ENCODE measurements around the gene APOE.
"Not testable (repeated sequence)": the region's sequence is repeated elsewhere in the genome, so short reads cannot be mapped to it uniquely, and the experiment has no call there.

APOE gene

DNA sequence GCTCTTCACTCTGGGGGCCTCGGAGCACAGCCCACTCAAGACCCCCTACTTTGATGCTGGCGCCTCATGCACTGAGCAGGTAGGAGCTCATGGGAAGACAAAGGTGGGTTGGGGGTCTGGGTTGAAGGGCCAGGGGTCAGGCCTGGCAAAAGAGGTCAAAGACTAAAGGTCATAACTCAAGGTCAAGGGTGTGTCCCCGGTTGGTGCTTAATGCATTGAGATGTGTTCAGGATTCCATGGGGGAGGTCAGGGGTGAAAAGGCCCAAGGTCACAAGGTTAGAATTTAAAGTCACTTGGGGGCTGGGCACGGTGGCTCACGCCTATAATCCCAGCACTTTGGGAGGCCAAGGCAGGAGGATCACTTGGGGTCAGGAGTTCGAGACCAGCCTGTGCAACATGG is 19.5 kb upstream of the APOE start:
- DNase-seq: no peak

DNA sequence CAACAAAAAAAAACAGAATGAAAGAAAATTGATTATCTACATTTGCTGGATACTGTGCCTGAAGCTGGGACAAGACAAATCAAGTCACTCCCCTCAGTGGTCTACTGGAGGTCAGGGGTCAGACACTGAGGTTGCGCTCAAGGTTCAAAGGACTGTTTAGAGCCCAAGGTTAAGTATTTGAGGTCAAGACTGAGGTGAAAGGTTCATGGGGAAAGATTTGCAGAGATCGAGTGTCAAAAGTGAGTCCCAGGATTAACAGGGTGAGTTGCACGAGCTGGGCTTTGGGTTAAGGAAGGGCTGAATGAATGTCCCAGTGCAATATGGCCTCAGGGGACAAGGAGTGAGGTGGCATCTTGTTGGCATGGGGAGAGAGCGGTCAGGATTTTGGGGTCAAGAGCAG is 17.9 kb upstream of the APOE start:
- no peak for DNase-seq

DNA sequence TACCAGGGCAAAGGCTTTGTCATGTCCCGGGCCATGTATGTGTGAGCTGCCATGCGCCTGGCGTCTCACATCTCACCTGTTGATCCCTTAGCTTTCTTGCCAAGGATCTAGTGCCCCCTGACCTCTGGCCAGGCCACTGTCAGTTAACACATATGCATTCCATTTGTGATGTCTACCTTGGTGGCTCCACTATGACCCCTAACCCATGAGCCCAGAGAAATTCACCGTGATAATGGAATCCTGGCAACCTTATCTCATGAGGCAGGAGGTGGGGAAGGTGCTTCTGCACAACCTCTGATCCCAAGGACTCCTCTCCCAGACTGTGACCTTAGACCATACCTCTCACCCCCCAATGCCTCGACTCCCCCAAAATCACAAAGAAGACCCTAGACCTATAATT is 17.3 kb upstream of the APOE start:
- DNase-seq: not testable (repeated sequence)

DNA sequence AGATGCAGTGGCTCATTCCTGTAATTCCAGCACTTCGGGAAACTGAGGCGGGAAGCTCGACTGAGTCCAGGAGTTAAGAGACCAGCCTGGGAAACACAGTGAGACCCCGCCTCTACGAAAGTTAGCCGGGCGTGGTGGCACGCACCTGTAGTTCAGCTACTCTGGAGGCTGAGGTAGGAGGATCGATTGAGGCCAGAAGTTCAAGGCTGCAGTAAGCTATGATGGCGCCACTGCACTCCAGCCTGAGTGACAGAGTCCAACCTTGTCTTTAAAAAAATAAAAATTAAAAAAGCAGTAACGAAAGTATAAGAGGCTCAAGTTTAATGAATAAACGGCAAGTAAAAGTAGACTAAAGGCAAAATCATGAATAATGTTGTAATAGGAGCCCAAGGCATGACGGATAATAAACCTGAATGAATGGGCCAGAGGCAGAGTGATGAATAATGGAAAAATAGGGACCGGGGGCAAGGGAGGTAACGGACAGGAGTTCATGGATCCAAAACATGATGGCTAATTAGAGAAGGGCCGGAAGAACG is 15.7 kb upstream of the APOE start:
- DNase-seq: no peak

DNA sequence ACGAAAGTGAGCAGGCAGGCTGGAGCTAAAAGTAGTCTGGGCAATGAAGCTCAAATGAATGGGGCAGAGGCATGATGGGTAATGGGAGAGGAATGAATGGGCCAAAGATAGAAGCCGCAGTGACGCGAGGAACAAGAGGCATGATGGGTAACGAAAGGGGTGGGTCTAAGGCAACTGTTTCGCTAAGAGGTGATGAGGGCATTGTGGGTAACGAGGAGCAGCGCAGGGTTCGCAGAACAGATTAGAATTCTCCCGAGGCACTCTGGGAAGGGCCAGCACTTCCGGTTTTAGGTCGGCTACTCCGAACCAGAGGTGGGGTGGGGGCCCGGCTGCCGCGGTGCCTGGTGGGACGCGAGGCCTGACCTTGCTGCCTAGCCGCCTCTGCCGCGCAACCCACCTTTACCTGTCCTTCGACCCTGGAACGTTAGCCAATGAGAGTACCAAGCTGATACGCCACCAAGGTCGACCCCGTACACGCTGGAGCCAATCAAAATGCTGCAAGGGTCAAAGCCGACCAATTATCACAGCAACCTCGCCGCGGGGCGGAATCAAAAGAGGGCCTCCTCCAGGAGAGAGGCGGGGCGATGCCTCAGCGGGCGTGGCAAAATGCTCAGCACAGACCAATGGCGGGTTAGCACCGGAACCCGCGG is 15.1 kb upstream of the APOE start:
- peak; percentile 100 for DNase-seq

DNA sequence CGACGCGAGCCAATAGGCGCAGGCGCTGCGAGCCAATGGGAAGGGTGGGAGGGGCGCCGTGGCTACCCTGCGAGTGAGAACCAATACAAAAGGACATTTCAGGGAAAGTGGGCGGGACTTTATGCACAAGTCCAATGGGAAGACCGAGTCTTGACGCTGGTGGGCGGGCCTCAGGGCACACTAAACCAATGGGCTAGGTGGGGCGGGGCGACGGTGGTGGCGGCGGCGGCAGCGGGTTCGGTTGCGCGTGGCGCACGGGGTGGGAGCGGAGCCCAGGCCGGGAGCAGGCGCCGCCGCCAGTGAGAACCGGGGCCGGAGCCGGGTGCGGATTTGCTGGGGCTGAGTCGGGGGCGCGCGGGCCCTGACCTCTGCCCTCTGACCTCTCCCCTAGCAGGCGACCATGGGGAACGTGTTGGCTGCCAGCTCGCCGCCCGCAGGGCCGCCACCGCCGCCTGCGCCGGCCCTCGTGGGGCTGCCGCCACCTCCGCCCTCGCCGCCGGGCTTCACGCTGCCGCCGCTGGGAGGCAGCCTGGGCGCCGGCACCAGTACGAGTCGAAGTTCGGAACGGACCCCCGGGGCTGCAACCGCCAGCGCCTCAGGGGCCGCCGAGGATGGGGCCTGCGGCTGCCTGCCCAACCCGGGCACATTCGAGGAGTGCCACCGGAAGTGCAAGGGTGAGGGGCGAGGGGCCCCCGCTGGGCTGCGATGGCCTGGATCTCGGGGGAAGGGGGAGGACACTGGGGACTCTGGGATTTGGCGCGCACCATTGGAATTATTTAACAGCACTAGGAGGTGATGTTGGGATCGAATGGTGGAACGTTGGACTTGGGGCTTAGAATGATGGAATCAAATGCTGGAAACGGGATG is 14.3 kb upstream of the APOE start, which contains the start of gene TOMM40:
TSS of gene TOMM40 (plus strand) at position 239 of the 867 bp plus-strand sequence. CDS start at position 401, 162 bp downstream.
- DNase-seq: peak in 1 of 2 experiments; percentile 27

DNA sequence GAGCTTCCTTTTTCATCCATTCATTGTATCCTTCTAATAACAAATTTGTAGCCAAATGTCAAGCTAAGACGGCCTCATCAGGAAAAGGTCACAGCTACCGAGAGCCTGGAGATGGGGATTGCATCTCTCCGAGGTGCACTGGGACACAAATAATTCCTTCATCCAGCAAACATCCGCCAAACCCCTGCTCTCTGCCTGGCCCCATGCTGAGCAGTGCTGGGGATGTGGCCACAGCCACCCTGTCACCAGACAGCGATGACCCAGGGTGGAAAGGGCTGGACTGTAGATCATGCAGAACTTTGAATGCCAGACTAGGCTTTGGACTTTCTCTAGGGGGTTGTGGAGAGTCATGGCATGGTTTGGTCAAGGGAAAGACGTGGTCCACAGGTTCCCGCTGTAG is 12.7 kb upstream of the APOE start:
- DNase-seq: no peak

DNA sequence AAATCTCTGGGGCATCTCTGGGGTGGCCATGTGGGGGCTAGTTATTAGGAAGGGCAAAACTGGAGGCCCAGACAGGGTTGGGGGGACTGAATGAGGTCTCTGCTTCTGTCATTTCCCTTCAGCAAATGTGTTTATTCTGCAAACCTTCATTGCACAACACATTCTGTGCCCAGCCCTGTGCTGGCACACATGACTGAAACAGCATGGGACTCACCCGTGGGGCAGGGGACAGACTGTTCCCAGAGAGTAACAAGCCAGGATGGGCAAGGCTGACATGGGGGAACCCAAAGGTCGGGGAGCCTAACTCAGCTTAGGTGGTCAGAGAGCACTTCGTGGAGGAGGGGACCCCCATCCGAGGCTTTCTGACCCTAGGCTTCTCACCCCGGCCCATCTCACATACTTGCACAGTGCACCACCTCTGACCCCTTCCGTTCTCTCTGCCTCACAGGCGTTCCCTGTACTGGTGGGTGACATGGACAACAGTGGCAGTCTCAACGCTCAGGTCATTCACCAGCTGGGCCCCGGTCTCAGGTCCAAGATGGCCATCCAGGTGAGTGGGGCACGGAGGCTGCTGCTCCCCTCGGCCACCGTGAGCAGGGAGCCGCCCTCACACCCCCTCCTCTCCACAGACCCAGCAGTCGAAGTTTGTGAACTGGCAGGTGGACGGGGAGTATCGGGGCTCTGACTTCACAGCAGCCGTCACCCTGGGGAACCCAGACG is 12.1 kb upstream of the APOE start:
- DNase-seq: no peak

DNA sequence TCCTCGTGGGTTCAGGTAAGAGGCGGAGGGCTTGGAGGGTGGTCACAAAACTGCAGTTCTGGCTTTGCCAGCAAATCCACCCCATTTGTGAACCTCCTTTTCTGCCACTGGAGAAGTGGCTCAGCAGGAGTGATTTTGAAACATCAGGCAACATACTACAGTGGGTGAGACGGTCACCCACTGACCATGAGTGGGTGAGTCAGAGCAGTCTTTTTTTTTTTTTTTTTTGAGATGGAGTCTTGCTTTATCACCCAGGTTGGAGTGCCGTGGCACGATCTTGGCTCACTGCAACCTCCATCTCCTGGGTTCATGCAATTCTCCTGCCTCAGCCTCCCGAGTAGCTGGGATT is 11.6 kb upstream of the APOE start:
- no peak for DNase-seq

DNA sequence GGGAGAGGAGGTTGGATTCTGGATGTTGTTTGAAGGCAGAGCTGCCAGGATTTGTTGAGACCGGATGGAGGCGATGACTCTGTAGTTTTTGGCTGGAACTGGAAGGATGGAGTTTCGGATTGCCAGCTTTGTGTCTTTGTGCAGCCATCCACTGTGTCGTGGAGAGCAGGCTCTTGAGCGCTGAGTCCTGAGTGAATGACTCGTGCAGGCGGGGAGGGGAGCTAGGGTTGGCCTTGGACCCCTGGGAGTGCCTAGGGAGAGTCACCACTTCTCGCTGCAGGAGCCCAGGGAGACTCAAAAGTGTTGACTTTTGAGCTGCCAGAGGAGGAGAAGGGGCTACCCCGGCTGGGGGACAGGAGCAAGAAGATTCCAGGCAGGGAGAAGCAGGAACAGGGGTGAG is 10.7 kb upstream of the APOE start:
- no peak for DNase-seq

DNA sequence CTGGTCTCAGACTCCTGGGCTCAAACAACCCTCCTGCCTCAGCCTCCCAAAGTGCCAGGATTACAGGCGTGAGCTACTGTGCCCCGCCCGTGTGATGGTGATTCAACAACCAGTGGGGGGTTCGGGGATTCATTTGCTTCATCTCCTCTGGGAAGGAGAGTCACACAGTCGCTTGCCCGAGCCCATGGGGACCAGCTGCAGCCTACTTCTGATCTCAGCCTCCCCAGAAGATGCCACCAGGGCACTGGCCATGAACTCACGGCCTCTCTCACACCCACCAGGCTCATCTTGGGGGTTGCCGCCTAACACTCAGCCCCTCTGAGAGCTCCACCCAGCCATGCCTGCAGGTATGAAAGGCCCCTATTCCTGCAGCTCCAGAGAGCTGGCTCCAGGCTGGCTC is 7.8 kb upstream of the APOE start:
- no peak for DNase-seq

DNA sequence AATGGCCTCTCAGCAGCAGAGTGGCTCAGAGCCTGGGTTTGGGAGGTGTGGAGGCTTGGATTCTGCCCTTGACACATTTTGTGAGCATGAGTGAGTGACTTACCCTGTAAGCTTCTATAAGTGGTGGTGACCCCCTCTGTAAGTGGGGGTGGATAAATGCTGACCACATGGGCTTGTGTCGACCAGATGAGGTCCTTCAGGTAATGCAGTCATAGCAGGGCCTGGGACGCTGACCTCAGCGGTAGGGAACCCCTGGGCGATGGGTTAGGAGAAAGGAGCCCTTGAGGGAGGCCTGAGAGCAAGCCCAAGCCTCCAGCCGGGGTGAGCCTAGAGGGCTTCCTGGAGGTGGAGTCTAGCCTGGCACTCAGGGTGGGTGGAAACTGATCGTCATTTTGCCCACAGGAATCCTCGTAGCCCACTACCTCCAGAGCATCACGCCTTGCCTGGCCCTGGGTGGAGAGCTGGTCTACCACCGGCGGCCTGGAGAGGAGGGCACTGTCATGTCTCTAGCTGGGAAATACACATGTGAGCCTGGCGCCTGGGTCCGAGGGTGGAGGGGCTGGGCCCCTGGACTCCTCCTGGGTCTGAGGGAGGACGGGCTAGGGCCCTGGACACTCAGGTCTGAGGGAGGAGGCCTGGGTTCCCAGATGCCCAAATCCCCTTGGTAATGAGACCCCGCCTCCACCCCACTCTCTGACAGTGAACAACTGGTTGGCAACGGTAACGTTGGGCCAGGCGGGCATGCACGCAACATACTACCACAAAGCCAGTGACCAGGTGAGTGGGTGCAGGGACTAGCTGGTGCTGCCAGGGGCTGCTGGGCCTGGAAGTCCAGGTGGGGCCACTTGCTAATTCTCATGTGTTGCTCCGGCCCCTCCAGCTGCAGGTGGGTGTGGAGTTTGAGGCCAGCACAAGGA is 5.0 kb upstream of the APOE start:
- no peak for DNase-seq

DNA sequence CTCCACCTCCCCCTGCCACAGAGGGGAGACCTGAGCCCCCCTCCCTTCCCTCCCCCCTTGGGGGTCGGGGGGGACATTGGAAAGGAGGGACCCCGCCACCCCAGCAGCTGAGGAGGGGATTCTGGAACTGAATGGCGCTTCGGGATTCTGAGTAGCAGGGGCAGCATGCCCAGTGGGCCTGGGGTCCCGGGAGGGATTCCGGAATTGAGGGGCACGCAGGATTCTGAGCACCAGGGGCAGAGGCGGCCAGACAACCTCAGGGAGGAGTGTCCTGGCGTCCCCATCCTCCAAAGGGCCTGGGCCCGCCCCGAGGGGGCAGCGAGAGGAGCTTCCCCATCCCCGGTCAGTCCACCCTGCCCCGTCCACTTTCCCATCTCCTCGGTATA is 2.4 kb upstream of the APOE start:
- no peak for DNase-seq

DNA sequence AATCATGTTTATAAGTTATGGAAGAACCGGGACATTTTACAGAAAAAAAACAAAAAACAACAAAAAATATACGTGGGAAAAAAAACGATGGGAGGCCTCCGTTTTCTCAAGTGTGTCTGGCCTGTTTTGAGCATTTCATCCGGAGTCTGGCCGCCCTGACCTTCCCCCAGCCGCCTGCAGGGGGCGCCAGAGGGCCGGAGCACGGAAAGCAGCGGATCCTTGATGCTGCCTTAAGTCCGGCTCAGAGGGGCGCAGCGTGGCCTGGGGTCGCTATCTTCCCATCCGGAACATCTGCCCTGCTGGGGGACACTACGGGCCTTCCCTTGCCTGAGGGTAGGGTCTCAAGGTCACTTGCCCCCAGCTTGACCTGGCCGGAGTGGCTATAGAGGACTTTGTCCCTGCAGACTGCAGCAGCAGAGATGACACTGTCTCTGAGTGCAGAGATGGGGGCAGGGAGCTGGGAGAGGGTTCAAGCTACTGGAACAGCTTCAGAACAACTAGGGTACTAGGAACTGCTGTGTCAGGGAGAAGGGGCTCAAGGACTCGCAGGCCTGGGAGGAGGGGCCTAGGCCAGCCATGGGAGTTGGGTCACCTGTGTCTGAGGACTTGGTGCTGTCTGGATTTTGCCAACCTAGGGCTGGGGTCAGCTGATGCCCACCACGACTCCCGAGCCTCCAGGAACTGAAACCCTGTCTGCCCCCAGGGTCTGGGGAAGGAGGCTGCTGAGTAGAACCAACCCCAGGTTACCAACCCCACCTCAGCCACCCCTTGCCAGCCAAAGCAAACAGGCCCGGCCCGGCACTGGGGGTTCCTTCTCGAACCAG is 1.8 kb upstream of the APOE start:
- DNase-seq: peak; percentile 54 to 77

DNA sequence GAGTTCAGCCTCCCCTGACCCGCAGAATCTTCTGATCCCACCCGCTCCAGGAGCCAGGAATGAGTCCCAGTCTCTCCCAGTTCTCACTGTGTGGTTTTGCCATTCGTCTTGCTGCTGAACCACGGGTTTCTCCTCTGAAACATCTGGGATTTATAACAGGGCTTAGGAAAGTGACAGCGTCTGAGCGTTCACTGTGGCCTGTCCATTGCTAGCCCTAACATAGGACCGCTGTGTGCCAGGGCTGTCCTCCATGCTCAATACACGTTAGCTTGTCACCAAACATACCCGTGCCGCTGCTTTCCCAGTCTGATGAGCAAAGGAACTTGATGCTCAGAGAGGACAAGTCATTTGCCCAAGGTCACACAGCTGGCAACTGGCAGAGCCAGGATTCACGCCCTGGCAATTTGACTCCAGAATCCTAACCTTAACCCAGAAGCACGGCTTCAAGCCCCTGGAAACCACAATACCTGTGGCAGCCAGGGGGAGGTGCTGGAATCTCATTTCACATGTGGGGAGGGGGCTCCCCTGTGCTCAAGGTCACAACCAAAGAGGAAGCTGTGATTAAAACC is 1.1 kb upstream of the APOE start:
- no peak for DNase-seq

DNA sequence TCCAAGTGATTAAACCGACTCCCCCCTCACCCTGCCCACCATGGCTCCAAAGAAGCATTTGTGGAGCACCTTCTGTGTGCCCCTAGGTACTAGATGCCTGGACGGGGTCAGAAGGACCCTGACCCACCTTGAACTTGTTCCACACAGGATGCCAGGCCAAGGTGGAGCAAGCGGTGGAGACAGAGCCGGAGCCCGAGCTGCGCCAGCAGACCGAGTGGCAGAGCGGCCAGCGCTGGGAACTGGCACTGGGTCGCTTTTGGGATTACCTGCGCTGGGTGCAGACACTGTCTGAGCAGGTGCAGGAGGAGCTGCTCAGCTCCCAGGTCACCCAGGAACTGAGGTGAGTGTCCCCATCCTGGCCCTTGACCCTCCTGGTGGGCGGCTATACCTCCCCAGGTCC is 2.0 kb downstream of the APOE start:
- no peak for DNase-seq

DNA sequence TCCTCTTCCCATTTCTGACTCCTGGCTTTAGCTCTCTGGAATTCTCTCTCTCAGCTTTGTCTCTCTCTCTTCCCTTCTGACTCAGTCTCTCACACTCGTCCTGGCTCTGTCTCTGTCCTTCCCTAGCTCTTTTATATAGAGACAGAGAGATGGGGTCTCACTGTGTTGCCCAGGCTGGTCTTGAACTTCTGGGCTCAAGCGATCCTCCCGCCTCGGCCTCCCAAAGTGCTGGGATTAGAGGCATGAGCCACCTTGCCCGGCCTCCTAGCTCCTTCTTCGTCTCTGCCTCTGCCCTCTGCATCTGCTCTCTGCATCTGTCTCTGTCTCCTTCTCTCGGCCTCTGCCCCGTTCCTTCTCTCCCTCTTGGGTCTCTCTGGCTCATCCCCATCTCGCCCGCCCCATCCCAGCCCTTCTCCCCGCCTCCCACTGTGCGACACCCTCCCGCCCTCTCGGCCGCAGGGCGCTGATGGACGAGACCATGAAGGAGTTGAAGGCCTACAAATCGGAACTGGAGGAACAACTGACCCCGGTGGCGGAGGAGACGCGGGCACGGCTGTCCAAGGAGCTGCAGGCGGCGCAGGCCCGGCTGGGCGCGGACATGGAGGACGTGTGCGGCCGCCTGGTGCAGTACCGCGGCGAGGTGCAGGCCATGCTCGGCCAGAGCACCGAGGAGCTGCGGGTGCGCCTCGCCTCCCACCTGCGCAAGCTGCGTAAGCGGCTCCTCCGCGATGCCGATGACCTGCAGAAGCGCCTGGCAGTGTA is 2.7 kb downstream of the APOE start:
- no peak for DNase-seq

DNA sequence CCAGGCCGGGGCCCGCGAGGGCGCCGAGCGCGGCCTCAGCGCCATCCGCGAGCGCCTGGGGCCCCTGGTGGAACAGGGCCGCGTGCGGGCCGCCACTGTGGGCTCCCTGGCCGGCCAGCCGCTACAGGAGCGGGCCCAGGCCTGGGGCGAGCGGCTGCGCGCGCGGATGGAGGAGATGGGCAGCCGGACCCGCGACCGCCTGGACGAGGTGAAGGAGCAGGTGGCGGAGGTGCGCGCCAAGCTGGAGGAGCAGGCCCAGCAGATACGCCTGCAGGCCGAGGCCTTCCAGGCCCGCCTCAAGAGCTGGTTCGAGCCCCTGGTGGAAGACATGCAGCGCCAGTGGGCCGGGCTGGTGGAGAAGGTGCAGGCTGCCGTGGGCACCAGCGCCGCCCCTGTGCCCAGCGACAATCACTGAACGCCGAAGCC is 3.3 kb downstream of the APOE start:
- no peak for DNase-seq

DNA sequence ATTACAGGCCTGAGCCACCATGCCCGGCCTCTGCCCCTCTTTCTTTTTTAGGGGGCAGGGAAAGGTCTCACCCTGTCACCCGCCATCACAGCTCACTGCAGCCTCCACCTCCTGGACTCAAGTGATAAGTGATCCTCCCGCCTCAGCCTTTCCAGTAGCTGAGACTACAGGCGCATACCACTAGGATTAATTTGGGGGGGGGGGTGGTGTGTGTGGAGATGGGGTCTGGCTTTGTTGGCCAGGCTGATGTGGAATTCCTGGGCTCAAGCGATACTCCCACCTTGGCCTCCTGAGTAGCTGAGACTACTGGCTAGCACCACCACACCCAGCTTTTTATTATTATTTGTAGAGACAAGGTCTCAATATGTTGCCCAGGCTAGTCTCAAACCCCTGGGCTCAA is 4.2 kb downstream of the APOE start:
- DNase-seq: no peak

DNA sequence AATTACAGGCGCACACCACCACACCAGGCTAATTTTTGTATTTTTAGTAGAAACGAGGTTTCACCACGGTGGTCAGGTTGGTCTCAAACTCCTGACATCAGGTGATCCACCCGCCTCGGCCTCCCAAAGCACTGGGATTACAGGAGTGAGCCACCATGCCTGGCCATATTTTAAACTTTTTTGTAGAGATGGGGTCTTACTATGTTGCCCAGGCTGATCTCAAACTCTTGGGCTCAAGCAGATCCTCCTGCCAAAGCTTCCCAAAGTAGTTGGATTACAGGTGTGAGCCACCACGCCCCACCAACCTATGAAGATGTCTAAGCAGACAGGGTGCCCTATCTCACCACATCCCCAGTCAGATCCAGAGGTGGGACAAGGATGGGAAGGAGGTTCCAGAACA is 6.3 kb downstream of the APOE start:
- not testable (repeated sequence) for DNase-seq

All from stimulated activated CD4-positive, alpha-beta T cell treated with anti-CD3 and anti-CD28 coated beads, Interleukin-4, amount 100 ng/mL, for 4 hours (primary cell).